Measurements from ENCODE around the gene MFAP2. TPM values are rescaled to one million over a fixed set of nuclear protein-coding genes. Genes with fewer than 3 reads are reported as not detected.

MFAP2 gene
- total RNA-seq, 2 donors from 2014 or later = 120 to 170 TPM

DNA sequence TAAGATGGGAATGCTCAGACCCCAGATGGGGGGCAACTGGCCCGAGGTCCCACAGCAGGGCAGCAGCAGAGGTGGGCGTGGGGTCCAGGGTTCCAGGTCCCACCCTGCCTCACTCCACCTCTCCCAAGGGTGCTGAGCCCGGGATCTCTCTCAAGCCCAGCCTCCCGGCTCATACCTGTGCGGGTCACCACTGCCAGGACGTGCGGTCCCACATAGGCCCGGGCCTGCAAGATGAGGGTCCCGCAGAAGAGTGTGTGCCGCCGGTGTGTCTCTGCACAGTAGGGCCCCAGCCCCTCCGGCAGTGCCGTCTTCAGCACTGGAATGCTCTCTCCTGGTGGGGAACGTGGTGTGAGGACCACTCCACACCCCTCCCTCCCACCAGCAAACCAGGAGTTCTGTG is 16.4 kb upstream of the MFAP2 start:
- Histone ChIP-seq H3K9me3 (ENCODE audit: control insufficient read depth, low read length) (no peaks in the 10 kb centered on the region), H3K36me3 (ENCODE audit: control insufficient read depth, insufficient read depth, low read length) (peaks cover 23% of the 10 kb centered on the region), H3K4me3 (ENCODE audit: low read length) (no peak overlapping the region), H3K27me3 (ENCODE audit: control insufficient read depth, insufficient read depth, low read length, poor library complexity, severe bottlenecking) (no peaks in the 10 kb centered on the region), H3K9ac (ENCODE audit: extremely low read depth, low read length, poor library complexity, severe bottlenecking) (no peak overlapping the region), H3K27ac (ENCODE audit: low read depth, low read length) (no peak overlapping the region), H3K4me1 (ENCODE audit: control insufficient read depth, insufficient read depth, low read length) (no peaks in the 10 kb centered on the region)
- no peak overlapping the region for H3K27ac Mint-ChIP-seq
- H3K4me3 Mint-ChIP-seq = no peak overlapping the region
- 94% methylated on average over 12 to 14 of the region's 14 CpGs for WGBS, 2 experiments (ENCODE audit: insufficient coverage in 1 of 2, insufficient read length in 1 of 2)
- TF ChIP-seq, protein P1, sequence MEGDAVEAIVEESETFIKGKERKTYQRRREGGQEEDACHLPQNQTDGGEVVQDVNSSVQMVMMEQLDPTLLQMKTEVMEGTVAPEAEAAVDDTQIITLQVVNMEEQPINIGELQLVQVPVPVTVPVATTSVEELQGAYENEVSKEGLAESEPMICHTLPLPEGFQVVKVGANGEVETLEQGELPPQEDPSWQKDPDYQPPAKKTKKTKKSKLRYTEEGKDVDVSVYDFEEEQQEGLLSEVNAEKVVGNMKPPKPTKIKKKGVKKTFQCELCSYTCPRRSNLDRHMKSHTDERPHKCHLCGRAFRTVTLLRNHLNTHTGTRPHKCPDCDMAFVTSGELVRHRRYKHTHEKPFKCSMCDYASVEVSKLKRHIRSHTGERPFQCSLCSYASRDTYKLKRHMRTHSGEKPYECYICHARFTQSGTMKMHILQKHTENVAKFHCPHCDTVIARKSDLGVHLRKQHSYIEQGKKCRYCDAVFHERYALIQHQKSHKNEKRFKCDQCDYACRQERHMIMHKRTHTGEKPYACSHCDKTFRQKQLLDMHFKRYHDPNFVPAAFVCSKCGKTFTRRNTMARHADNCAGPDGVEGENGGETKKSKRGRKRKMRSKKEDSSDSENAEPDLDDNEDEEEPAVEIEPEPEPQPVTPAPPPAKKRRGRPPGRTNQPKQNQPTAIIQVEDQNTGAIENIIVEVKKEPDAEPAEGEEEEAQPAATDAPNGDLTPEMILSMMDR (conservative IDR thresholded peaks at IDR 0.05) = no peak
- H3K36me3 Mint-ChIP-seq (ENCODE audit: low read depth) = peaks cover 28% of the 10 kb centered on the region
- no peaks in the 10 kb centered on the region for H3K27me3 Mint-ChIP-seq (ENCODE audit: insufficient read depth)
- DNase-seq = no peak
- no peaks in the 10 kb centered on the region for H3K9me3 Mint-ChIP-seq
- H3K4me1 Mint-ChIP-seq = no peaks in the 10 kb centered on the region

DNA sequence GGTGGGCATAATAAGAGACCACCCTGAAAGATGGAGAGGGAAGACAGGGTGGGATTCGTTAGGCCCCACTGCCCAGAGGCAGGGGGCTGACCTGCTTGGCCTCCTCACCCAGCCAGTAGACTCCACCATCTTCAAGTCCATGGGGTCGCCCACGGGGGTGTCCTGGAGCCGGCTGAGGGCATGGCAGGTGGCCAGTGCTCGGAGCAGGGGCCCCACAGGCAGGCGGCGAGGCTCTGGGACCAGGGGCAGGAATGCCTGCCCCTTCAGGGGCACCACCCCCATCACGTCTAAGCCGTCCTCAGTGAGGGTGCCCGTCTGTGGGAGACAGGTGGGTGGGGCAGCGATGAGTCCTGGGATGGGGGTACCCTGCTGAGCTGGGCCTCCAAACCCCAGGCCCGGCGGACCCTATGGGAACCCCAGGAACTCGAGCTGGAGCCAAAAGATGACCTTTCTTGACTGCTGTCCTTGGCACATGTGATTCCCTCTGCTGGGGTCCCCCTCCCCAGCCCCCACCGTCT is 13.2 kb upstream of the MFAP2 start:
- Histone ChIP-seq H3K27me3 (ENCODE audit: control insufficient read depth, insufficient read depth, low read length, poor library complexity, severe bottlenecking) (no peaks in the 10 kb centered on the region), H3K4me1 (ENCODE audit: control insufficient read depth, insufficient read depth, low read length) (no peaks in the 10 kb centered on the region), H3K27ac (ENCODE audit: low read depth, low read length) (no peak overlapping the region), H3K36me3 (ENCODE audit: control insufficient read depth, insufficient read depth, low read length) (peaks cover 3% of the 10 kb centered on the region), H3K4me3 (ENCODE audit: low read length) (no peak overlapping the region), H3K9me3 (ENCODE audit: control insufficient read depth, low read length) (no peaks in the 10 kb centered on the region), H3K9ac (ENCODE audit: extremely low read depth, low read length, poor library complexity, severe bottlenecking) (no peak overlapping the region)
- Mint-ChIP-seq H3K4me3 (no peak overlapping the region), H3K27ac (no peak overlapping the region), H3K9me3 (no peaks in the 10 kb centered on the region), H3K4me1 (no peaks in the 10 kb centered on the region), H3K36me3 (ENCODE audit: low read depth) (peaks cover 14% of the 10 kb centered on the region), H3K27me3 (ENCODE audit: insufficient read depth) (no peaks in the 10 kb centered on the region)
- DNase-seq = no peak
- WGBS, 2 experiments (ENCODE audit: insufficient coverage in 1 of 2, insufficient read length in 1 of 2) = 88 to 92% methylated on average over 4 to 15 of the region's 15 CpGs
- TF ChIP-seq, protein P1 (conservative IDR thresholded peaks at IDR 0.05) = no peak

DNA sequence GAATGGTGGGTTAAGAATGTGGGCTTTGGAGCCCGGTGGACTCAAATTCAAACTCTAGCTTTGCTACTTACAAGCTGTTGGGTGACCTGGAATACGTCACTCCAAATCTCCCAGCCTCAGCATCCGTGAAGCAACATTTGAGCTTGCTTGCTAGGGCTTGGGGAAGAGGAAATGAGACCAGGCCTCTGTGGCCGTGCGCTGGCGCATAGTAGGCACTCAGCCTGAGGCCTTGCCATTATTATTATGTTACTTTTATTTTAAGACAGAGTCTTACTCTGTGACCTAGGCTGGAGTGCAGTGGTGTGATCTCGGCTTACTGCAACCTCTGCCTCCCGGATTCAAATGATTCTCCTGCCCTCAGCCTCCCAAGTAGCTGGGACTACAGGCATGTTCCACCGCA is 12.3 kb upstream of the MFAP2 start:
- no peaks in the 10 kb centered on the region for H3K9me3 ChIP-seq (ENCODE audit: control insufficient read depth, low read length)
- WGBS, 2 experiments (ENCODE audit: insufficient coverage in 1 of 2, insufficient read length in 1 of 2) = 91 to 96% methylated on average over 6 to 9 of the region's 9 CpGs
- no peak for DNase-seq
- H3K36me3 ChIP-seq (ENCODE audit: control insufficient read depth, insufficient read depth, low read length) = no peaks in the 10 kb centered on the region
- H3K4me1 ChIP-seq (ENCODE audit: control insufficient read depth, insufficient read depth, low read length) = no peaks in the 10 kb centered on the region
- H3K27ac ChIP-seq (ENCODE audit: low read depth, low read length) = no peak overlapping the region
- no peak overlapping the region for H3K27ac Mint-ChIP-seq
- no peaks in the 10 kb centered on the region for H3K9me3 Mint-ChIP-seq
- H3K9ac ChIP-seq (ENCODE audit: extremely low read depth, low read length, poor library complexity, severe bottlenecking) = no peak overlapping the region
- H3K27me3 ChIP-seq (ENCODE audit: control insufficient read depth, insufficient read depth, low read length, poor library complexity, severe bottlenecking) = no peaks in the 10 kb centered on the region
- H3K4me3 ChIP-seq (ENCODE audit: low read length) = no peak overlapping the region
- H3K4me1 Mint-ChIP-seq = no peaks in the 10 kb centered on the region
- H3K36me3 Mint-ChIP-seq (ENCODE audit: low read depth) = peaks cover 14% of the 10 kb centered on the region
- TF ChIP-seq, protein P1 (conservative IDR thresholded peaks at IDR 0.05) = no peak
- H3K27me3 Mint-ChIP-seq (ENCODE audit: insufficient read depth) = no peaks in the 10 kb centered on the region
- H3K4me3 Mint-ChIP-seq = no peak overlapping the region

Measured in endodermal cell (in vitro differentiated cells).